ENCODE results near the gene TMEM178A. TPM values are rescaled to one million over a fixed set of nuclear protein-coding genes. Genes with fewer than 3 reads are reported as not detected.

TMEM178A gene
- total and polyA plus RNA-seq, 2 of the 8 experiments (the other 6 are each of a cell fraction or from before 2014, with no cell fraction given) = 11.2 to 14.9 TPM

- Histone ChIP-seq H3K4me2 (ENCODE audit: insufficient read depth in 1 of 2, low read depth in 2 of 2, low read length in 2 of 2) (no peak overlapping the region), H3K36me3 (ENCODE audit: control insufficient read depth in 2 of 4, insufficient read depth in 4 of 4, low read length in 3 of 4) (no peaks in the 10 kb centered on the region), H2AFZ (ENCODE audit: low read length) (no peak overlapping the region)
Observed at GRCh38 chr2:39642051-39642718, 23.5 kb upstream of the TMEM178A start.

More at GRCh38 chr2:39642051-39642718, 23.5 kb upstream of the TMEM178A start:
- H2BK12ac ChIP-seq (ENCODE audit: low read depth, low read length) = no peak overlapping the region
- no peaks in the 10 kb centered on the region for H3K23me2 ChIP-seq (ENCODE audit: low read depth, low read length)
- H2BK20ac ChIP-seq (ENCODE audit: low read length) = no peak overlapping the region
- no peaks in the 10 kb centered on the region for H3K79me1 ChIP-seq (ENCODE audit: low read depth, low read length)
- ChIA-PET CTCF (ENCODE audit: partially characterized antibody) (interaction anchor here (1.4 kb wide), 1 partner anchor 88 kb away, joined by 4 read pairs; no protein-coding TSS in a partner anchor), POLR2A (ENCODE audit: partially characterized antibody) (no interaction called here)
- H3K18ac ChIP-seq (ENCODE audit: extremely low read depth, low read length) = no peak overlapping the region
- no peak overlapping the region for H3K9ac ChIP-seq (replicated peaks in 1 of 4; ENCODE audit: extremely low read depth in 1 of 4, low read depth in 3 of 4, low read length in 3 of 4)
- H3K56ac ChIP-seq (replicated peaks; ENCODE audit: insufficient read length, low read depth, low read length) = no peak overlapping the region
- no peak overlapping the region for H4K8ac ChIP-seq (ENCODE audit: extremely low read depth, insufficient read depth, low read length)
- no peak overlapping the region for H2BK120ac ChIP-seq (replicated peaks; ENCODE audit: low read depth, low read length)
- H3K23ac ChIP-seq (ENCODE audit: insufficient read length) = no peak overlapping the region
- no peak overlapping the region for H2BK5ac ChIP-seq (ENCODE audit: low read depth, low read length)
- no peaks in the 10 kb centered on the region for H3K9me3 ChIP-seq (ENCODE audit: insufficient read depth in 2 of 2, low read depth in 1 of 2, low read length in 1 of 2)
- no peak overlapping the region for H4K5ac ChIP-seq (ENCODE audit: insufficient read length, low read depth, low read length)
- peaks cover 0 to 6% (median 1%) of the 10 kb centered on the region in 4 experiments; a peak in 2 of 7 replicates for H3K4me1 ChIP-seq (replicated peaks in 1 of 4; ENCODE audit: control insufficient read depth in 3 of 4, insufficient read depth in 4 of 4, low read length in 3 of 4)
- WGBS, 2 experiments (ENCODE audit: extremely low coverage in 1 of 2, insufficient coverage in 1 of 2, insufficient read length in 1 of 2, insufficient replicate concordance in 2 of 2, low coverage in 1 of 2, low lambda C conversion rate in 2 of 2, missing lambda C conversion rate in 1 of 2) = 90% methylated on average over 6 of the region's 6 CpGs; no CpG with 5 or more reads in 1 of the 2 experiments
- DNase-seq (ENCODE audit: low read depth in 1 of 2, low spot score in 2 of 2) (no peak), FAIRE-seq (no peak)
- no peak overlapping the region for H4K91ac ChIP-seq (replicated peaks; ENCODE audit: insufficient read length, low read length)
- no peak overlapping the region for H3K14ac ChIP-seq (ENCODE audit: insufficient read length)
- H4K20me1 ChIP-seq (replicated peaks in 1 of 2; ENCODE audit: control insufficient read depth in 1 of 2, insufficient read depth in 2 of 2, low read length in 2 of 2) = no peaks in the 10 kb centered on the region
- H3K79me2 ChIP-seq (ENCODE audit: control insufficient read depth in 1 of 2, insufficient read depth in 2 of 2, low read length in 2 of 2) = no peaks in the 10 kb centered on the region
- H3K4me3 ChIP-seq (ENCODE audit: extremely low read depth in 1 of 4, insufficient read depth in 2 of 4, low read depth in 3 of 4, low read length in 4 of 4) = no peak overlapping the region
- H2BK15ac ChIP-seq (ENCODE audit: low read length) = no peak overlapping the region
- TF ChIP-seq HDAC2 (IDR thresholded peaks at IDR 0.05; ENCODE audit: borderline replicate concordance in 1 of 2, low read depth in 2 of 2, low read length in 2 of 2) = no peak
- TF ChIP-seq MAFK (IDR thresholded peaks at IDR 0.05; ENCODE audit: low read depth, low read length) = no peak
- no peak for TF ChIP-seq CHD2 (IDR thresholded peaks at IDR 0.05; ENCODE audit: low read length)
- no peak for TF ChIP-seq SIRT6 (IDR thresholded peaks at IDR 0.05; ENCODE audit: low read length)
- TF ChIP-seq RXRA (IDR thresholded peaks at IDR 0.05; ENCODE audit: insufficient read depth, low read depth, low read length) = no peak
- no peak for TF ChIP-seq ASH2L (IDR thresholded peaks at IDR 0.05; ENCODE audit: low read length)
- TF ChIP-seq SIX5 (IDR thresholded peaks at IDR 0.05; ENCODE audit: low read depth, low read length) = no peak
- no peak for TF ChIP-seq FOSL1 (IDR thresholded peaks at IDR 0.05; ENCODE audit: insufficient read depth, low read depth, low read length)
- TF ChIP-seq TAF7 (optimal IDR thresholded peaks at IDR 0.05; ENCODE audit: borderline replicate concordance, low read depth, low read length) = no peak
- H2AK5ac ChIP-seq (ENCODE audit: low read depth, low read length) = no peak overlapping the region
- H3K27ac ChIP-seq (ENCODE audit: low read depth, low read length) = no peak overlapping the region
- H3K4ac ChIP-seq (replicated peaks; ENCODE audit: insufficient read length, low read depth, low read length) = no peak overlapping the region
- H3K27me3 ChIP-seq (replicated peaks in 1 of 4; ENCODE audit: control insufficient read depth in 3 of 4, extremely low read depth in 1 of 4, insufficient read depth in 3 of 4, low read length in 3 of 4) = no peaks in the 10 kb centered on the region

Data from H1 (cell line).